HL-60 (cell line): ENCODE measurements around the gene IL17B.

Experiments
- GABPA ChIP-seq: IDR thresholded peaks from 2 replicates; pipeline ENCODE4 v1.6.1; 2012; ENCODE audit warnings: low read depth
- POLR2AphosphoS5 ChIP-seq: IDR thresholded peaks from 2 replicates; pipeline ENCODE4 v1.6.1; 2012; ENCODE audit warnings: low read depth
- TF ChIP-seq, protein P1 (sequence below): IDR thresholded peaks from one replicate; pipeline ENCODE4 v1.5.1; 2011; ENCODE audit warnings: low read length, control low read depth, inconsistent platforms; ENCODE audit not compliant: insufficient read depth

GRCh38 chr5:149386166-149386565, 7.1 kb upstream of the IL17B start:
- TF ChIP-seq, protein P1, sequence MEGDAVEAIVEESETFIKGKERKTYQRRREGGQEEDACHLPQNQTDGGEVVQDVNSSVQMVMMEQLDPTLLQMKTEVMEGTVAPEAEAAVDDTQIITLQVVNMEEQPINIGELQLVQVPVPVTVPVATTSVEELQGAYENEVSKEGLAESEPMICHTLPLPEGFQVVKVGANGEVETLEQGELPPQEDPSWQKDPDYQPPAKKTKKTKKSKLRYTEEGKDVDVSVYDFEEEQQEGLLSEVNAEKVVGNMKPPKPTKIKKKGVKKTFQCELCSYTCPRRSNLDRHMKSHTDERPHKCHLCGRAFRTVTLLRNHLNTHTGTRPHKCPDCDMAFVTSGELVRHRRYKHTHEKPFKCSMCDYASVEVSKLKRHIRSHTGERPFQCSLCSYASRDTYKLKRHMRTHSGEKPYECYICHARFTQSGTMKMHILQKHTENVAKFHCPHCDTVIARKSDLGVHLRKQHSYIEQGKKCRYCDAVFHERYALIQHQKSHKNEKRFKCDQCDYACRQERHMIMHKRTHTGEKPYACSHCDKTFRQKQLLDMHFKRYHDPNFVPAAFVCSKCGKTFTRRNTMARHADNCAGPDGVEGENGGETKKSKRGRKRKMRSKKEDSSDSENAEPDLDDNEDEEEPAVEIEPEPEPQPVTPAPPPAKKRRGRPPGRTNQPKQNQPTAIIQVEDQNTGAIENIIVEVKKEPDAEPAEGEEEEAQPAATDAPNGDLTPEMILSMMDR, result no peak
- TF ChIP-seq POLR2AphosphoS5 (no peak), GABPA (no peak)
